HG02642 (cell line): ENCODE measurements around the gene PALM3.
A peak's percentile ranks its signal among the peaks of the same experiment; 100 is the strongest.

Experiments
- ATAC-seq: cut with Tn5 transposase; IDR thresholded peaks from one replicate; pipeline ENCODE4 v1.9.1; 2021; ENCODE audit warnings: mild to moderate bottlenecking; ENCODE audit not compliant: unreplicated experiment, poor library complexity

The PALM3 gene

DNA sequence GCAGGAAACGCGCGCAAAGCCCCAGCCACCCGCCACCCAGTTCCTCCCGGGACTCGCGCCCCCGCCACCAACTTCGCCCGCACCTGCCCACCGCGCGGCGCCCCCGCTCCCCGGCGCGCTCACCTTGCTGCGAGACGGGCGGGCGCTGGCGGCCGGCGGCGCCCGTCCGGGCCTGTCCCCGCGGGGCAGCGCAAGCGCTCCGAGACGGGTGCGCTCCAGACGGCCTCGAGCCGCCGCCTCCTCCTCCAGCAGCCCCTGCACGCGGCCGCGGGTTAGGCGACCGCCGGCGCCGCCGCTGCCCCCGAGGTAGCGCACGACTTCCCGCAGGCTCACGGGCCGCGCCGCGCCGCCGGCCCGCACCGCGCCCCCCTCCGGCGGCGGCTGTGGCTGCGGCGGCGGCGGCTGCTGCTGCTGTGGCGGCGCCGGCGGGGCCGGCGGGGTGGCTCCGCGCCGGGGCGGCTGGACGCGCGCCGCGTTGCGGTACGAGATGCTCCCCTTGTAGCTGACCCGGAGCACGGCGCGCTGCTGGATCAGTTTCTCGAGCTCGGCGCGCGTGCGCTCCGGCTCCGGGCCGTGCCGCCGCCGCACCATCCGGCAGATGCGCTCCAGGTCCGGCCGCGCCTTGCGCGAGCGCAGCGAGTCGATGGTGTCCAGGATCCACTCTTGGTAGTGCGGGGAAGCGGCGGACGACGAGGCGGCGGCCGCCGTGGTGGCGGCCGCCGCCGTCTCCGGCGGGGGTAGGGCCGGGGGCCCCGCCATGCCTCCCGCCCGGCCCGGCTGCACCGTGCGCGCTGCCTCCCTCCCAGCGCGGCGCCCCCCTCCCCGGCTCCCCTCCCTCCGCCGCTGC, 28.0 kb upstream of the PALM3 start:
- ATAC-seq, result peak; percentile 20

DNA sequence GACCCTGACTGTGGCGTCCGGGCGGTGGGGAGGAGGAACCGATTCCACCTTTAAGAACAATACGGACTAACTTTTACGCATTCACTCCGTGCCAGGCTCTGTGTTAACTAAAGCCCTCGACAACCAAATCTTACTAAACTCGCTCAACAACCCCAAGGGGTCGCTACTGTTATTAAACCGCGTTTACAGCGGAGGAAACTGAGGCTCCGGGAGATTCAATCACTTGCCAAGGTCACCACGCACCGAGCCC, 27.5 kb upstream of the PALM3 start:
- ATAC-seq, result no peak

DNA sequence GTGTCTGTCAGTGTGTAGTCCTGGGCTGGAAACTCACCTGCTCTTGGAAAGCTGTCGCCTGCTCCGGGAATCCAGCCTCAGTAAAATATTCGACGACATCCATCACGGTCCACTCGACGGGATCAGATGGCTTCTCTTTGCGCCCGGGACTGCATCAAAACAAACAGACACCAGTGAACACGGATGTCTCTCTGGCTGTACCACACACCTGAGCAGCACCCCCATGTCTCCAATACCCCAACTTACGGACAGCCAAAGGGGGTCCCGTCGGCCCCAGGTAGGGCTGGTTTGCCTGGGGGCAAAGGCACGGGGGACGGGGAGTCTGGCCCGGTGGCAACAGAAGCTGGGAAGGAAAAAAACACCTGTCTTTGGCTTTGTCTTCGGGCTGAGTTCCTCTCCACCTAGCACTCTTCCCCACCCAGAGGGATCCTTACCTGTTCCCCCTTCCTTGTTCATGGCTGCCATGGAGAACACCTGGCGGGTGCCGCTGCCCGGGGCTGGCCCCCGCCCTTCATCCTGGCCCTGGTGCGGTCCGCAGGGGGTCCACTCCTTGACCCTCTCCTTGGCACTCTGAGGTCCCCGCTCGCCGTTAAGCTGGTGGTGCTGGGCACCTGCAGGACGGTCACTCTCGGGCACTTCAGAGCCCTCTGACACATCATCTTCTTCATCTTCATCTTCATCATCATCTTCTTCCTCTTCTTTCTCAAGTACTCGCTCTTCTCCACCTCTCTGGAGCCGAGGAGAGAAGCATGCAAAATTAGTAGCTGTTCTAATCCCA, 26.9 kb upstream of the PALM3 start:
- ATAC-seq, result no peak

DNA sequence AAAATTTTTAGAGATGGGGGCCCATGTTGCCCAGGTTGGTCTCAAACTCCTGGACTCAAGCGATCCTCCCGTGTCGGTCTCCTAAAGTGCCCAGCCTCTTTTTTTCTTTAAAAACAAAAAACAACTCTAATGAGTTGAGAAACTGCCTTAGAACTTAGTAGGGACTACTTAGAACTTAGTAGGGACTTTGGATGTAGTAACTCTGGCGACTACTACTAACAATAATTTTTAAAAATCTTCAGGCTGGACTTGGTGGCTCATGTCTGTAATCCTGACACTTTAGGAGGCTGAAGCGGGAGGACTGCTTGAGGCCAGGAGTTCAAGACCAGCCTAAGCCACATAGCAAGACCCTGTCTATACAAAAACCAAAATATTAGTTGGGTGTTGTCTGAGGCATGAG, 24.2 kb upstream of the PALM3 start:
- no peak for ATAC-seq

DNA sequence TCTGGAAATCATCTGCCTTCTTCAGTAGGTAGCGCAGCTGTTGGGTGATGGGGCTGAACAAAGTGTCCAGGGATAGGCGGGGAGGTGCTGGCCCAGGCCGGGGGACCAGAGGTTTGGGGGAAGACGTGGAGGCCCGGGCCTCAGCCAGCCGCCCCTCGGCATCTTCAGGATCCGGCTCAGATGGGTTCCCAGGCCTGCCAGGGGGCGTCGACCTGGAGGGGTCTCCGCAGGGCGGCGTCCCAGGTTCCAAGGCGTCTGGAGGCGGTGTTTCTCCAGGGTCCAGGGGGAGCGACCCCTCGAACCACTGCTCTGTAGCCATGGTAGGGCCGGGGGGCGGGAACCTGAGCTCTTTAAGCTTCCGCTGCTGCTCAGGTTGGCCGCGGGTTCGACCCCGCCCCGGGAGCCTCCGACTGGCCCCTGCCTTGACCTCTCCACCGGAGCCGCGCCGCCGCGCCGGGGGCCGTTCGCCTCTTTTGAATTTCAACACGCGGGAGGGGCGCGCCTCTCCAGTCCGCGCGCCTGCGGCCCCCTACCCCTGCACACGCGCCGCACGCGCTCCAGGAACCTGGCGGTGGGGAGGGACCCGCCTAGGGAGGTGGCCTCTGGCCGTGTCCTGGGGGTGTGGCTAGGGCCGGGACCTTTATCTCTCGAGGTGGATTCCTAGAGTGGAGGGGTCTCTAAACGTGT, 23.6 kb upstream of the PALM3 start, which contains the start of gene C19orf67:
Gene C19orf67 (minus strand): TSS at position 475 of the 687 bp plus-strand sequence. CDS start 156 bp downstream, at position 319.
- no peak for ATAC-seq

DNA sequence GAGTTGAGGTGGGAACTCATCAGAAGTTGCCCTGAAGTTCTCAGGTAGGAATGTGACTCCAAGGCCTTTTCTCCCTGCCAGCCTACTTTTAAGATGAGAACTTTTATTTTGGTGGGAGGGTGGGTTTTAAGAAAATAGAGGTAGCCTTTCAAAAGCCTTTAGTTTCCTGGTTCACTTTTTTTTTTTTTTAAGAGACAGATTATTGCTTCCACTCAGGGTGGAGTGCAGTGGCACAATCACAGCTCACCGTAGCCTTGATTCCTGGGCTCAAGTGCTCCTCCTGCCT, 20.7 kb upstream of the PALM3 start:
- no peak for ATAC-seq

DNA sequence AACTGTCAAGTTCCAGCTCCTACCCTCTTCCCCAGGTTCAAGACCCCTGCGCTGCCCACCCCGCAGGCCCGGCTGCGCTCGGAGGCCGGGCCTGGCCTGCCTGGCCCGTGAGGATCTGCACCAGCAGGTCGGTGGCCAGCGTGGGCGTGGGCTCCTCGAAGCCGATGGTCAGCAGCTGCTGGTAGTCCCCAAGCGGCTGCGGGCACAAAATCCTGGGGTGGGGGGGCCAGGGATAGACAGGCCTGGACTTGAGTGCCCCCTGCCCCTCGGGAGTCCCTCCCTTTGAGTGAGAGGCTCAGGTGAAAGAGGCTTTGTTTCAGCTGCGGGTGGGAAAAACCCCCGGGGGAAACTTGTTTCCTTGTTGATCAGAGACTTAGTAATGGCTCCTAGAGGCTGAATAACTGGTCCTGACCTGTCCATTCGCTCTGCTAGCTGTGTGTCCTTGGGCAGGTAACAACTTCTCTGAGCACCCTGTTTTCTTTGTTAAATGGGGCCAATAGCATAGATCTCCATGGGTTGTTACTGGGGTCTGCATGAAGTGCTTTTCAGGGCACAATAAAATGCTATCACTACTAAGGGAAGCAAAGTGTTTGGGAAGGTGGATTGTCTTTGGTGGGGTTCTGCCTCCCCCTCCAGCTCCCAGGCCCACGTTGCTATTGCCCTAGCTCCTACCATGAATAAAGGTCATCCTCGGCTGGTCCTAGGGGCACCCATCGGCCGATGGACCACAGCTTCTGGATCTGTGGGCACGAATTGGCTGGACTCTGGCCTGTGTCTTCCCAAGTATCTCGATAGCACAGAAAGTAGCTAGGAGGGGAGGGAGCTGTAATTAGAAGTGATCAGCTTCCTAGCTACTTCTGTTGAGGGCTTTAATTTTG, 20.2 kb upstream of the PALM3 start:
- peak; percentile 18 for ATAC-seq

DNA sequence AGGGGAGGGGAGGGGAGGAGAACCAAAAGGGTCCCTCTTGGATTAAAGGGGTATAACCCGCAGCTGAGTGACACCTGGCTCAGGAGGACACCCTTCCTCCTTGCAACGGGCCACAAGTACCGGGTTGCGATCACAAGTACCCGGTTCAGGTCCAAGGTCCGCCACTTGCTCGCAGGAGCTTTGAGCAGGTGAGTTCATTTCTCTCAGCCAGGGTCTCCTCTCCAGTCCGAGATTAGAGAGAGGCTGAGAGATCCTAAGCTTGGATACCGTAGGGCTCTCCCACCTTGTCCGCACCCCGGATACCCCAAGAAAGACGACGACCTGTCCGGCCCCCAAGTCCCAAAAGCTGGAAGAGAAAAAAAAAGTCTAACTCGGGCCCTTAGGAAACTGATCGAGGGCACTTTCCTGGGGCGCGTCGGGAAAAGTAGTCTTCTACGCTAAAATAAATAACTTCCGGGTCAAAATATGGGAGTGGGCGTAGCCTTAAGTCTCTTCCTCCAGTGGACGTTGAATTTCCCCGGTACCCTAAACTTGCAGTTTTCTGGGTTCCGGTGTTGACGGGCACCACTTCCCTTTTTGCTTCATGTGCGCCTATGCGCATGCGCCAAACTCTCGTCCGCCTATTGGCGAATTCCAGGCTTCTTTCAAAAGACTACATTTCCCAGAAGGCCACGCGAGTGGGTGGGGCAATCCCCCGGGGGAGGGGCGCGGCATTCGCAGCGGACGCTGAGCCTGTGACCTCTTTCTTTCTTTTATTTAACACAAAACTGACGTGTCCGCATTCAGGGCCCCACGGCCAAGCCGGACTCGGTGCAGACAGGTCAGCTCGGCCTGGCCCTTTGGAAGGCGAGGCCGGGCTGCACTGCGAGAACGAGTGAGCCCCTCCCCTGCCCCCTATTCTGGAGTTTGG, 19.3 kb upstream of the PALM3 start:
- peak; percentile 90 for ATAC-seq

DNA sequence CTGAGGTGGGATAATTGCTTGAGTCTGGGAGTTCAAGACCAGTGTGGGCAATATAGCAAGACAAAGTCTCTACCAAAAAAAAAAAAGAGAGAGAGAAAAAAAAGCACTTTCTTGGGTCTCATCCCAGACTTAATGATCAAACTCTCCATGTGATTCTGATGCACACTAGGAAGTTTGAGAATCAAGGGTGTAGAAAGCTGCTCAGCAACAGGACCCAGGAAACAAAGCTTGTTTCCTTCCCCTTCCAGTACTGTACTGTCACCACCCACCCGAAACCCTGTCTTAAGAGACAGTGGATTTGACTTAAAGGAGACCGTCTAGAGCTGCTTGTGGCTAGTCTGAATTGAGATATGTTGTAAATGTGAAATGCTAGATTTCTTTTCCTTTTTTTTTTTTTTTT, 16.5 kb upstream of the PALM3 start:
- ATAC-seq, result no peak

DNA sequence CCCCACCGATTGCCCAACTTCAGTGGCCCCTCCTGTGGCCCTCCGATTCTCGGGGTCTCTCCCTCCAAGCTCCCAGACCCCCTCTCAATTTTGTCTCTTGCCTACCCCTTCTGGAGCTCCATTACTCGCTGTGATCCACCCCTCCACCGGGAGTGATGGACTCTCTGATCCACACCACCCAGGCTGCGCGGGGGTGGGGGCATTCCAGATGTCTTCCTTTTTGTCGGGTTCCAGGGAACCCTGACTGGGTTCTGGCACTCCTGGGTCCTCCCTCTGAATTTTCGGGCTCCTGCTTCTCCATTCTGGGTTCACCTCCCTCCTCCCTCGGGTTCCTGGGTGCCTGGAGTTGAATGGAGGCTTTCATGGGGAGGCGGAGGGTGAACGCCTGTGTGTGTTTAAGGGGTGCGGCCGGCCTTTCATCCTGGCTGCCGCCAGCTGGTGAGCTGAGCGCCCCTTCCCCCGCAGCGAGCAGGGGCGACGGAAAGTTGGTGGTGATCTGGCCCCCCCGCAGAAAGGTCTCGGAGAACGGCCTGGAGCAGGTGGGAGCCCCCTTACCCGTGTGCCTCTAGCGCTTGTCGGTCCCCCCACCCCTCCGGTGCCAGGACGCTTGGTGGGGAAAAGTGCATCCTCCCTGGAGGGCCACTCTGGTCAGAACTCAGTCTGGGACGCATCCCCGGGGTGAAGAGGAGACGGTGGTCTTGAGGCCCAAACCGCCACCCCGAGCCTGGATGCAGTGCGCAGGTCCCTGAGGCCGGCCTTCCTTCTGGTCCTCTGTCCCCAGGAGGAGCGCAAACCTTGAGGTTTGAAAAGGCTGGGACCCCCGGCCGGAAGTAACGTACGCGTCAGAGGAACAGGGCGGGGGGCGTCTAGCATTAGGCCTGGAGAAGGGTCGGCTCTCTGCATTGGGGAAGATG, 12.3 kb upstream of the PALM3 start:
- ATAC-seq, result no peak

DNA sequence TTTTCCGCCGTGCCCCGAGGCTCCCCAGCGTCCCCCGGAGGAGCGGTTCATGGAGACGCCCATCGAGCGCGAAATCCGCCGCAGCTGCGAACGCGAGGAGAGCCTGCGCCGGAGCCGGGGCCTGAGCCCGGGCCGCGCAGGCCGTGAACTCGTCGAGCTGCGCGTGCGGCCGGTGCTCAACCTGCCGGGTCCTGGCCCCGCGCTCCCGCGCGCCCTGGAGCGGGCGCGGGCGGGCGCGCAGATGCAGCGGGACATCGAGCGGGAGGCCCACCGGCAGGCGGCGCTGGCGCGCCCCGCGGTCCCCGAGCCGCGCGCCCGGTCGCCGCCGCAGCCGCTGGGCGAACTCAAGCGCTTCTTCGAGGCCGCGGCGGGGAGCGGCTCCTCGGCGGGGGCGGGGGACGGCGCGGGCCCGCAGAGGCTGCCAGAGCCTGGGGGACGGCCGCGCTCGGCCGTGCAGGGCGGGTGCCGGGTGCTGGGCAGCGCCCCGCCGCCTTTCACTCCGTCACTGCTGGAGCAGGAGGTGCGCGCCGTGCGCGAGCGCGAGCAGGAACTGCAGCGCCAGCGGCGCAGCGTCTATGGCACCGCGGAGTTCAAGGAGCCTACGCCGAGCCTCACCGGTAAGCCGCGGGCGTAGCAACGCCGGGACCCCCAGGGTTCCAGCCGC, 11.5 kb upstream of the PALM3 start:
- peak; percentile 67 for ATAC-seq

DNA sequence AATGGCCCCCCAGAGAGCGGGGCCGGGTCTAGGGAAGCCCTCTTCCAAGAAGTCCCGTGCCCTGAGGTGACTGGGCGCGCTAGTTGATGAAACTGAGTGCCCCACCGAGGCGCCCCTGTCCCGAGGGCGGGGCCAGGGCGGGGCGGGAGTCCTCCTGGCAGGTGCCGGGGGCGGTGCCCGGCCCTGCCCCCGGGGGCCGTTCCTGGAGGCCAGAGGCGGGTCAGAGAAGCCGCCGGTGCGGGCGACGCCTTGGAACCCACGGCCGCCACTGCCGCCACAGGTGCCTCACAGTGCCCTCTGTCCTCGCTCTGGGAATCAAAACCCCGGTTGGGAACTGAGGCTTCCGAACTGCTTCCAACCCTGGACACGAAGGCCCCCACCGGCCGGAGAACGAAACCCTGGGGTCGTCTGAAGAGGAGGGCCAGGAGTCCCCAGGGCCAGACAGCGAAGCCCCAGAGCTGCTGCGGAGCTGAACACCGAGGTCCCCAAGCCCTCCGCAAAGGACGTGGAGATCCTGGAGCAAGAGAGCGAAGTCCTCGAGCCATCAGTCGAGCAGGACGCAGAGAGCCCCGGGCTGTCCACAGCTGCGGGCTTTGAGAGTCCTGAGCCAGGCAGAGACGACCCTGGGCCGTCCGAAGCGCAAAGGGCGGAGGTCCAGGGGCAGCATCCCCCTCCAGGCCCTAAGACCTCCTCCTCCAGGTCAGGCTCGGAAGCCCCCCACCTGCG, 10.8 kb upstream of the PALM3 start, which contains the start of gene MISP3:
Gene MISP3 (plus strand): TSS at position 252 of the 726 bp plus-strand sequence. CDS start 524 bp downstream, outside the sequence.
- no peak for ATAC-seq

DNA sequence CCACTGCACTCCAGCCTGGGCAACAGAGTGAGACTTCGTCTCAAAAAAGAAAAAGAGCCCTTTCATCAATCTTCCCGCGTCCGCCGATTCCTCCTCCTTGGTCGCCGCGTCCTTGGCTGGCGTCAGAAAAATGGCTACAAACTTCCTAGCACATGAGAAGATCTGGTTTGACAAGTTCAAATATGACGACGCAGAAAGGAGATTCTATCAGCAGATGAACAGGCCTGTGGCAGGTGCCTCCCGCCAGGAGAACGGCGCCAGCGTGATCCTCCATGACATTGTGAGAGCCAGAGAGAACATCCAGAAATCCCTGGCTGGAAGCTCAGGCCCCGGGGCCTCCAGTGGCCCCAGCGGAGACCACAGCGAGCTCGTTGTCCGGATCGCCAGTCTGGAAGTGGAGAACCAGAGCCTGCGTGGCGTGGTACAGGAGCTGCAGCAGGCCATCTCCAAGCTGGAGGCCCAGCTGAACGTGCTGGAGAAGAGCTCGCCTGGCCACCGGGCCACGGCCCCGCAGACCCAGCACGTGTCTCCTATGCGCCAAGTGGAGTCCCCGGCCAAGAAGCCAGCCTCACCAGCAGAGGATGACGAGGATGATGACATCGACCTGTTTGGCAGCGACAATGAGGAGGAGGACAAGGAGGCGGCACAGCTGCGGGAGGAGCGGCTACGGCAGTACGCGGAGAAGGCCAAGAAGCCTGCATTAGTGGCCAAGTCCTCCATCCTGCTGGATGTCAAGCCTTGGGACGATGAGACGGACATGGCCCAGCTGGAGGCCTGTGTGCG, 8.6 kb upstream of the PALM3 start:
- no peak for ATAC-seq

DNA sequence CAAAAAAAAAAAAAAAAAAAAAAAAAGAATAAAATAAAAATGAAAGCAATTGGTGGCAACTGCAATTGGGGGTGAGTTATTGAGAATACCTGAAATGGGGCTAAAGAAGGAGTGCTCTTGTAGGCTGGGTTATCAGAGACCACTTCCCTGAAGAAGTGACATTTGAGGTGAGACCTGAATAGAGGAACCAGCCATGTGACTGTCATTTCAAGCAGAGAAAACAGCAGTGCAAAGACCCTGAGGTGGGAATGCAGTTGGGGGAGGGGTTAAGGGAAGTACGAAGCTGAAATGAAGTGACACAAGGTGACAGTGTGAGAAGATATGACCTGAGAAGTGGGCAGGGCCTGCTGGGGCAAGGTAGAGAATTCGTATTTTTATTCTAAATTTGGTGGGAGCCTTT, 4.3 kb upstream of the PALM3 start:
- ATAC-seq, result no peak

DNA sequence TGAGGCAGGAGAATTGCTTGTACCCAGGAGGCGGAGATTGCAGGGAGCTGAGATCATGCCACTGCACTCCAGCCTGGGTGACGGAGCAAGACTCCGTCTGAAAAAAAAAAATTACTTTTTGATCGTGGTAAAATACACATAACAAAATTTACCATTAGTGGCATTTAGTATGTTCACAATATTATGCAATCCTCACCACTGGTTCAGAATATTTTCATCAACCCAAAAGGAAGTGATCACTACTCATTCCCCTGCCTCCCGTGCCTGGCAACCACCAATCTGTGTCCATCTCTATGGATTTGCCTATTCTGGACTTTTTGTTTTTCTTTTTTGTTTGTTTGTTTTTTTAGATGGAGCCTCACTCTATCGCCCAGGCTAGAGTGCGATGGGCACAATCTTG, 1.2 kb upstream of the PALM3 start:
- ATAC-seq, result no peak

DNA sequence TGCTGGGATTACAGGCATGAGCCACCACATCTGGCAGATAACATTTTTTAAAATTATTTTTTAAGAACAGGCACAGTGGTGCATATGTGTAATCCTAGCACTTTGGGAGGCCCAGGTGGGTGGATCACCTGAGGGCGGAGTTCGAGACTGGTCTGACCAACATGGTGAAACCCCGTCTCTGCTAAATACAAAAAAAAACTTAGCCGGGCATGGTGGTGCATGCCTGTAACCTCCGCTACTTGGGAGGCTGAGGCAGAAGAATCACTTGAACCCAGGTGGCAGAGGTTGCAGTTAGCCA, 631 bp upstream of the PALM3 start:
- ATAC-seq, result no peak
